Measurements from ENCODE around the gene BEND3. TPM values are rescaled to one million over a fixed set of nuclear protein-coding genes. Genes with fewer than 3 reads are reported as not detected.

The BEND3 gene
- total RNA-seq, 1 donor from 2014 or later = 5.8 TPM

DNA sequence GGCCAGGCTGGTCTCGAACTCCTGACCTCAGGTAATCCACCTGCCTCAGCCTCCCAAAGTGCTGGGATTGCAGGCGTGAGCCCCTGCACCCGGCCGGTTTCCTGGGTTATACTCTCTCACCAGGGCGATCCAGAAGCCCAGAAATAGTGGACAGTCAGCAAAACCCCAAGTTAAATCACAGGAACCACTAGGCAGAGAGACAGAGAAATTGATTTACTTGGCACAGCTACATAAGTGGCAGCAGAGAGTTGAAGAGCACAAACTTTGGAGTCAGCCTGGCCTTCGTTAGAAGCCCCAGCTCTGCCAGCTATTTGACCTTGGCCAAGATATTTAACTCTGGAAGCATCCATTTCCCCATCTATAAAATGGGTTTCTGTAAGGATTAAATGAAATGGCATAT lies 54.6 kb downstream of the BEND3 start:
- Mint-ChIP-seq H3K4me1 (ENCODE audit: unreplicated experiment) (peaks cover 3% of the 10 kb centered on the region), H3K4me3 (ENCODE audit: unreplicated experiment) (no peak overlapping the region), H3K36me3 (ENCODE audit: low read depth, unreplicated experiment) (no peaks in the 10 kb centered on the region), H3K27me3 (ENCODE audit: unreplicated experiment) (no peaks in the 10 kb centered on the region), H3K27ac (ENCODE audit: unreplicated experiment) (no peak overlapping the region), H3K9me3 (ENCODE audit: unreplicated experiment) (peaks cover under 1% of the 10 kb centered on the region)
- TF ChIP-seq, protein P1, sequence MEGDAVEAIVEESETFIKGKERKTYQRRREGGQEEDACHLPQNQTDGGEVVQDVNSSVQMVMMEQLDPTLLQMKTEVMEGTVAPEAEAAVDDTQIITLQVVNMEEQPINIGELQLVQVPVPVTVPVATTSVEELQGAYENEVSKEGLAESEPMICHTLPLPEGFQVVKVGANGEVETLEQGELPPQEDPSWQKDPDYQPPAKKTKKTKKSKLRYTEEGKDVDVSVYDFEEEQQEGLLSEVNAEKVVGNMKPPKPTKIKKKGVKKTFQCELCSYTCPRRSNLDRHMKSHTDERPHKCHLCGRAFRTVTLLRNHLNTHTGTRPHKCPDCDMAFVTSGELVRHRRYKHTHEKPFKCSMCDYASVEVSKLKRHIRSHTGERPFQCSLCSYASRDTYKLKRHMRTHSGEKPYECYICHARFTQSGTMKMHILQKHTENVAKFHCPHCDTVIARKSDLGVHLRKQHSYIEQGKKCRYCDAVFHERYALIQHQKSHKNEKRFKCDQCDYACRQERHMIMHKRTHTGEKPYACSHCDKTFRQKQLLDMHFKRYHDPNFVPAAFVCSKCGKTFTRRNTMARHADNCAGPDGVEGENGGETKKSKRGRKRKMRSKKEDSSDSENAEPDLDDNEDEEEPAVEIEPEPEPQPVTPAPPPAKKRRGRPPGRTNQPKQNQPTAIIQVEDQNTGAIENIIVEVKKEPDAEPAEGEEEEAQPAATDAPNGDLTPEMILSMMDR (IDR thresholded peaks at IDR 0.05; ENCODE audit: unreplicated experiment) = no peak
- DNase-seq (ENCODE audit: low spot score) = no peak

DNA sequence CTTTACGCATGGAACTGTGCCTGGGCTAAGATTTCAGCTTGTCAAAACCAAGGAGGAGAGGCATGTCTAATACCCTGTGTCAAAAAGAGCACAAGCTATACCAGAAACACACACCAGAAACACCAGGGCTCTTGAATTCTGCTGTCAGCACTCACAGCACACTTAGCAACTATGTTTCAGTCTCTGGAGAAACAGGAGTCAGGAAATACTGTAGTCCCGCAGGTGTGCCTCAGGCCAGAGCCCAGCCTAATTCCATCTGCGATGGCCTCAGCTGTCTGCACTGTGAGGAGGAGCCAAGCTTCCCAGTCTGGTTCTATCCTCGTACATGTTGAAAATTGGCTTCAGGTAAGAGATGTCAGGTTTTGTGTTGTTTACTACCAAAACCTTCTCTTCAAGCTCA lies 55.7 kb downstream of the BEND3 start:
- H3K9me3 Mint-ChIP-seq (ENCODE audit: unreplicated experiment) = no peaks in the 10 kb centered on the region
- no peak for DNase-seq (ENCODE audit: low spot score)
- H3K27ac Mint-ChIP-seq (ENCODE audit: unreplicated experiment) = no peak overlapping the region
- no peak overlapping the region for H3K4me3 Mint-ChIP-seq (ENCODE audit: unreplicated experiment)
- H3K4me1 Mint-ChIP-seq (ENCODE audit: unreplicated experiment) = no peaks in the 10 kb centered on the region
- no peaks in the 10 kb centered on the region for H3K27me3 Mint-ChIP-seq (ENCODE audit: unreplicated experiment)
- TF ChIP-seq, protein P1 (IDR thresholded peaks at IDR 0.05; ENCODE audit: unreplicated experiment) = no peak
- H3K36me3 Mint-ChIP-seq (ENCODE audit: low read depth, unreplicated experiment) = no peaks in the 10 kb centered on the region

DNA sequence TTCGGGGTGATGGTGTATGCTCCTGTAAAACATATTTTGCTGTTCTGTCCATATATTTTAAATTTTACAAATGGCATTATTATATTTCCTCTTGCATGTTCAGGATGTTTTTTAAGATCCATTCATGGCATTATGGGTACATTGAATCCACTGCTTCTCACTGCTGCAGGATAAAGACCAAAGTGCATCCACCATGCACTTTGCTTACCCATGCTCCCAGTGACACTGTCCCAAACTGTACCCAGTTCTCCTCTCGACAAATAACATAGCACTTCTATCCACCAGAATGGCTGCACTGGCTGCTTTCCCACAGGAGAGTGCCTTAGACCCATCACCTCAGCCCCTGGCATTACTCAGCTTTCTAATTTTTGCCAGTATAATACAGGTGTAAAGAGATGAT lies 57.6 kb downstream of the BEND3 start:
- Mint-ChIP-seq H3K4me3 (ENCODE audit: unreplicated experiment) (no peak overlapping the region), H3K9me3 (ENCODE audit: unreplicated experiment) (no peaks in the 10 kb centered on the region), H3K27ac (ENCODE audit: unreplicated experiment) (no peak overlapping the region), H3K36me3 (ENCODE audit: low read depth, unreplicated experiment) (no peaks in the 10 kb centered on the region), H3K4me1 (ENCODE audit: unreplicated experiment) (no peaks in the 10 kb centered on the region), H3K27me3 (ENCODE audit: unreplicated experiment) (no peaks in the 10 kb centered on the region)
- no peak for DNase-seq (ENCODE audit: low spot score)
- TF ChIP-seq, protein P1 (IDR thresholded peaks at IDR 0.05; ENCODE audit: unreplicated experiment) = no peak

DNA sequence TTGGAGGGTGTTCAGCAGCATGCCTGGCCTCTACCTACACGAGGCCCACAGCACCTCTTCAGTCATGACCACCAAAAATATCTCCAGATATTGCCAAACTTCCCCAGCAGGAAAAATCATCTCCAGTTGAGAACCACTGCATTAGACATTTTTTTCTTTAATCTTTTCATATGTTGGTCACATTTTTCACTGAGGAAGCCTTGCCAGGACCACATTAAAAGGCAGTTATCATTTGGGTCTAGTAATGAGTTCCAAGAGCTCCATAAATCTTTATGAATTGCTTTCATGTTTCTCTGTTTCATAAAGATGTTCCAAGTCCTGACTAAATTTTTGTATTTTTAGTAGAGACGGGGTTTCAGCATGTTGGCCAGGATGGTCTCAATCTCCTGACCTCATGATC lies 58.5 kb downstream of the BEND3 start:
- no peak overlapping the region for H3K4me3 Mint-ChIP-seq (ENCODE audit: unreplicated experiment)
- H3K36me3 Mint-ChIP-seq (ENCODE audit: low read depth, unreplicated experiment) = no peaks in the 10 kb centered on the region
- TF ChIP-seq, protein P1 (IDR thresholded peaks at IDR 0.05; ENCODE audit: unreplicated experiment) = no peak
- H3K27ac Mint-ChIP-seq (ENCODE audit: unreplicated experiment) = no peak overlapping the region
- H3K4me1 Mint-ChIP-seq (ENCODE audit: unreplicated experiment) = no peaks in the 10 kb centered on the region
- DNase-seq (ENCODE audit: low spot score) = no peak
- no peaks in the 10 kb centered on the region for H3K9me3 Mint-ChIP-seq (ENCODE audit: unreplicated experiment)
- H3K27me3 Mint-ChIP-seq (ENCODE audit: unreplicated experiment) = no peaks in the 10 kb centered on the region

DNA sequence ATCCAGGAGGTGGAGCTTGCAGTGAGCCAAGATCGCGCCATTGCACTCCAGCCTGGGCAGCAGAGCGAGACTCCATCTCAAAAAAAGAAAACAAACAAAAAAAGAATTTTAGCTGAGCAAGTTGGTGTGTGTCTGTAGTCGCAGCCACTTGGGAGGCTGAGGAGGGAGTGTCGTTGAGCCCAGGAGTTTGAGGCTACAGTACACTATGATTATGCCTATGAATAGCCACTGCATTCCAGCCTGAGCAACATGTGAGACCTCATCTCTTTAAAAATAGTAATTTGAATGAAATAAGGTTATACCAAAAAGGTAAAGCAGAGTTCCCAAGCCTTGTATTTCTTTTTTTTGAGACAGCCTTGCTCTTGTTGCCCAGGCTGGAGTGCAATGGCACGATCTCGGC lies 67.5 kb downstream of the BEND3 start:
- peaks cover 5% of the 10 kb centered on the region for H3K36me3 Mint-ChIP-seq (ENCODE audit: low read depth, unreplicated experiment)
- TF ChIP-seq, protein P1 (IDR thresholded peaks at IDR 0.05; ENCODE audit: unreplicated experiment) = no peak
- no peaks in the 10 kb centered on the region for H3K9me3 Mint-ChIP-seq (ENCODE audit: unreplicated experiment)

More for the DNA sequence above, 67.5 kb downstream of the BEND3 start:
- no peak overlapping the region for H3K4me3 Mint-ChIP-seq (ENCODE audit: unreplicated experiment)
- H3K27ac Mint-ChIP-seq (ENCODE audit: unreplicated experiment) = no peak overlapping the region
- no peaks in the 10 kb centered on the region for H3K4me1 Mint-ChIP-seq (ENCODE audit: unreplicated experiment)
- peaks cover 1% of the 10 kb centered on the region for H3K27me3 Mint-ChIP-seq (ENCODE audit: unreplicated experiment)
- DNase-seq (ENCODE audit: low spot score) = no peak
